A549 (cell line): ENCODE data around the gene NADK. TPM values are rescaled to one million over a fixed set of nuclear protein-coding genes. Genes with fewer than 3 reads are reported as not detected.

ENCODE experiments used
- ATAC-seq, 2 experiments: fragments of 200-7000 bp in 1 of 2; fragments of >200 bp in 1 of 2; cut with Nextera tagmentation in 1 of 2; cut with Tn5 transposase in 1 of 2; 3 replicates each; pipeline versions ENCODE4 v1.8.0 to v1.9.1; 2018 to 2020; ENCODE audit warnings: mild to moderate bottlenecking in 1 of 2, moderate library complexity in 1 of 2
- CTCF ChIA-PET: fragments of 300-600 bp; sonication (Branson Sonifier 250); formaldehyde crosslinking; extraction: SDS; loops from one replicate; lab custom pipeline; 2021; ENCODE audit warnings: antibody characterized with exemption, inconsistent platforms; lab: Yijun Ruan, JAX
- POLR2A ChIA-PET: fragments of 350-600 bp; formaldehyde crosslinking; extraction: SDS; loops from one replicate; lab custom pipeline; 2021; ENCODE audit warnings: antibody characterized with exemption, inconsistent platforms; lab: Yijun Ruan, JAX
- DNase-seq, 2 experiments: peaks; one replicate each; pipeline versions ENCODE4 v3.0.0 to v3.0.0-alpha.2; 2011 to 2016; ENCODE audit warnings: low read depth in 1 of 2, low spot score in 1 of 2
- FAIRE-seq: peaks from 2 replicates; lab custom pipeline; 2011; peaks lifted over from hg19 to GRCh38; lab: Jason Lieb, UNC
- H3K27ac ChIP-seq, 2 experiments: fragments of >200 bp; sonication (Bioruptor Twin); formaldehyde crosslinking; 3 replicates each; pipeline ENCODE4 v1.5.1; 2016 to 2017
- H3K4me1 ChIP-seq: fragments of >200 bp; sonication (Bioruptor Twin); formaldehyde crosslinking; 3 replicates; pipeline ENCODE4 v1.6.1; 2016
- H3K4me2 ChIP-seq: fragments of >200 bp; sonication (Bioruptor Twin); formaldehyde crosslinking; 3 replicates; pipeline ENCODE4 v1.6.1; 2016
- H3K4me3 ChIP-seq: fragments of >200 bp; sonication (Bioruptor Twin); formaldehyde crosslinking; 3 replicates; pipeline ENCODE4 v1.5.1; 2016
- H3K9me3 ChIP-seq: fragments of >200 bp; sonication (Bioruptor Twin); formaldehyde crosslinking; 3 replicates; pipeline ENCODE4 v1.6.1; 2016
- CBX2 ChIP-seq: fragments of 200-600 bp; sonication (generic); IDR thresholded peaks from 2 replicates; pipeline ENCODE4 v1.6.1; 2016; ENCODE audit warnings: low read depth, mild to moderate bottlenecking, borderline replicate concordance
- EHF ChIP-seq: fragments of 250-450 bp; sonication (Bioruptor Pico); IDR thresholded peaks from 2 replicates; pipeline ENCODE4 v1.5.0; 2020; ENCODE audit warnings: mild to moderate bottlenecking
- EHMT2 ChIP-seq: fragments of 200-600 bp; sonication (generic); IDR thresholded peaks from 2 replicates; pipeline ENCODE4 v1.6.1; 2016; ENCODE audit warnings: antibody characterized with exemption, low read depth, mild to moderate bottlenecking, moderate library complexity
- FOSB ChIP-seq: fragments of 250-450 bp; sonication (Bioruptor Pico); IDR thresholded peaks from 2 replicates; pipeline ENCODE4 v1.5.0; 2020; ENCODE audit warnings: mild to moderate bottlenecking, moderate library complexity
- JUN ChIP-seq, 2 experiments: fragments of >200 bp; sonication (Bioruptor Twin); formaldehyde crosslinking; IDR thresholded peaks; 2 replicates in 1 of 2; 3 replicates in 1 of 2; pipeline ENCODE4 v1.6.1; 2016 to 2017
- JUNB ChIP-seq: fragments of >200 bp; sonication (Bioruptor Twin); formaldehyde crosslinking; IDR thresholded peaks from 2 replicates; pipeline ENCODE4 v1.6.1; 2016
- KDM1A ChIP-seq: fragments of 200-600 bp; sonication (generic); IDR thresholded peaks from 2 replicates; pipeline ENCODE4 v1.6.1; 2016; ENCODE audit warnings: low read depth, mild to moderate bottlenecking
- NR3C1 ChIP-seq: fragments of >200 bp; sonication (Bioruptor Twin); formaldehyde crosslinking; IDR thresholded peaks from 3 replicates; pipeline ENCODE4 v1.6.1; 2017
- POLR2AphosphoS2 ChIP-seq: conservative IDR thresholded peaks from 2 replicates; pipeline ENCODE4 v1.6.1; 2012; ENCODE audit warnings: low read length, improper control_type of control experiment, inconsistent platforms
- RAD21 ChIP-seq, 2 experiments: fragments of >200 bp in 1 of 2; sonication (Bioruptor Twin) in 1 of 2; formaldehyde crosslinking in 1 of 2; IDR thresholded peaks in 1 of 2; conservative IDR thresholded peaks in 1 of 2; 2 replicates in 1 of 2; 3 replicates in 1 of 2; pipeline ENCODE4 v1.6.1; 2012 to 2018; ENCODE audit warnings: inconsistent platforms in 1 of 2
- RARB ChIP-seq: fragments of 250-450 bp; sonication (Bioruptor Pico); IDR thresholded peaks from 2 replicates; pipeline ENCODE4 v1.8.0; 2021; ENCODE audit warnings: mild to moderate bottlenecking, moderate library complexity
- SMC3 ChIP-seq: fragments of >200 bp; sonication (Bioruptor Twin); formaldehyde crosslinking; IDR thresholded peaks from 3 replicates; pipeline ENCODE4 v1.6.1; 2018; ENCODE audit warnings: inconsistent platforms
- SREBF2 ChIP-seq: fragments of 450-650 bp; IDR thresholded peaks from 2 replicates; pipeline ENCODE4 v1.6.1; 2014; ENCODE audit warnings: mild to moderate bottlenecking, moderate library complexity
- TFCP2L1 ChIP-seq: fragments of 250-450 bp; sonication (Bioruptor Pico); IDR thresholded peaks from 2 replicates; pipeline ENCODE4 v1.5.0; 2021; ENCODE audit warnings: mild to moderate bottlenecking
- TP53 ChIP-seq: fragments of 250-450 bp; sonication (Bioruptor Pico); IDR thresholded peaks from 2 replicates; pipeline ENCODE4 v1.5.0; 2021; ENCODE audit warnings: mild to moderate bottlenecking, moderate library complexity
- ZSCAN20 ChIP-seq: fragments of 250-450 bp; sonication (Bioruptor Pico); IDR thresholded peaks from 2 replicates; pipeline ENCODE4 v1.8.0; 2022; ENCODE audit warnings: mild to moderate bottlenecking, moderate library complexity
- WGBS: methylation state at CpG from one replicate; pipeline ENCODE4 v1.1.6; 2017; ENCODE audit errors: missing lambda C conversion rate; 5-methylcytosine and 5-hydroxymethylcytosine counted together
- polyA plus RNA-seq, 4 experiments: library from polyadenylated mRNA; depleted of rRNA in 3 of 4; stranded (reverse); fragments of >200 nt; fragmentation: RNase III in 1 of 4; extraction: RNeasy Plus Mini Kit Qiagen cat#74134 plus additional on column Dnase treatment in 1 of 4; gene quantifications; 2 replicates in 3 of 4; 3 replicates in 1 of 4; pipeline ENCODE4 v1.2.3, GENCODE V29; 2011 to 2017
- TF ChIP-seq, protein P1 (sequence below): fragments of 450-650 bp; IDR thresholded peaks from 2 replicates; pipeline ENCODE4 v1.6.1; 2014; ENCODE audit warnings: antibody characterized with exemption
- TF ChIP-seq, protein P2 (sequence below): fragments of 200-600 bp; sonication (generic); IDR thresholded peaks from 2 replicates; pipeline ENCODE4 v1.6.1; 2016; ENCODE audit warnings: antibody characterized with exemption, mild to moderate bottlenecking, moderate library complexity

Gene NADK
- polyA plus RNA-seq, 2 of the 4 experiments (the other 2 are of a cell fraction) = 35.8 to 38.4 TPM

DNA sequence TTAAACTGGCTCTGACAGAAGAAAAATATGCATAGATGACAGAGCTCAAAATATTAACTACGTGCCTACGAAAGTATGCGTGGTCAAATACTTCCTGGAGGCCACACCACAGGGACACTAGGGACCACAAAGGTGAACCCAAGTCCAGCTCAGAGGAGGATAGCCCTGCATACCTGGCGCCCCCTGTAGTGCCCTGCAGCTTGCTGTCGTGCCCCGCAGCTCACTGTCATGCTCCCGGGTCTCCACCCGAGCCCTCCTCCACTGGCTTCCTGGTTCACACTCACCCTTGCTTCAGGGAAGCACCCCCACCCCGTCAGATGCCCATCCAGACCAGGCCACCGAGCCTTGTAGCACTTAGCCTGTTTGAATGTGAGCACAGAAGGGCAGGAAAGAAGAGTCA, 16.7 kb upstream of the NADK start:
- ATAC-seq (no peak), DNase-seq (no peak), FAIRE-seq (no peak)
- POLR2A ChIA-PET = no interaction called here
- TF ChIP-seq CBX2 = no peak
- TF ChIP-seq EHF (CRISPR knock-in tag) = no peak
- TF ChIP-seq JUN (IDR thresholded peaks at IDR 0.05) = no peak
- no peak for TF ChIP-seq ZSCAN20 (CRISPR knock-in tag)
- TF ChIP-seq SREBF2 = no peak
- no peak for TF ChIP-seq TP53
- H3K4me3 ChIP-seq = no peak overlapping the region
- no peaks in the 10 kb centered on the region for H3K9me3 ChIP-seq
- CTCF ChIA-PET = no interaction called here
- 97% methylated on average over 7 of the region's 10 CpGs for WGBS
- H3K4me2 ChIP-seq = no peak overlapping the region
- no peaks in the 10 kb centered on the region for H3K4me1 ChIP-seq
- H3K27ac ChIP-seq = no peak overlapping the region

DNA sequence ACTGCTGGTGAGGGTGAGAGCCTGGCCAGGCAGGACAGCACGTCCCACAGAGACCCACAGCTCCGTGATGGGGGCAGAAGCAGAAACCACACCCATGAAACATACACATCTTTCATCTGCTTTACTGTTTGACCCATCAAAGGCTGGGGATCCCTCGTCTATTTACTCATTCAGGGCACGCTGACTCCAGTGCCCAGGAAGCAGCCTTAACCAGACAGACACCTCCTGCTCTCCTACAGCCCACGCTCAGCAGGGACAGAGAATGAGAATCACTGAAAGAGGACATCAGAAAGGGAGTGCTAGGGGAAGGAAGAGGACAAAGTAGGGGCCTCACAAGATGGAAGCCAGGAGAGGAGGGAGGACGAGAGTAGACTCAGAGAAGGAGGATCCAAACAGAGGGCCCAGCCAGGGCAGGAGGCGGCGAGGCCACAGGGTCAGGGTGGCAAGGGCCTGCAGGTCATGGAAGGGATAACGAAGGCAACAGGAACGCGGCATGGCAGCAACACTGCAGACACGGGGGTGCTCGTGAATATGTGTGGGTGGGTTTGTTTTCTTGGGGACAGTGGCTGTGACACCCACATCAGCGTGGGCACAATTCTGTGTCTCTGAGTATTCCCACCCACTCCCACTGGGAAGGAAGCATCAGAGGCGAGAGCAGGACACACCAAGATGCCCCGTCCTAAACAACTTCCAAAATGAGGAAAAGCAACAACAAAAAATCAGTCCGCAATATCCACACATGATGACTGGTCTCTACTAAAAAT, 15.4 kb upstream of the NADK start:
- Histone ChIP-seq H3K4me1 (no peaks in the 10 kb centered on the region), H3K4me3 (no peak overlapping the region), H3K9me3 (no peaks in the 10 kb centered on the region), H3K27ac (no peak overlapping the region)
- WGBS = 93% methylated on average over 17 of the region's 17 CpGs
- ChIA-PET CTCF (interaction anchor here (0.9 to 1.5 kb wide), 2 partner anchors 16 to 113 kb away, joined by 3 to 5 read pairs; no protein-coding TSS in a partner anchor), POLR2A (no interaction called here)
- FAIRE-seq (no peak), DNase-seq (no peak)
- no peak for TF ChIP-seq FOSB (CRISPR knock-in tag)
- no peak for TF ChIP-seq TFCP2L1
- no peak for TF ChIP-seq KDM1A
- TF ChIP-seq NR3C1 = no peak
- TF ChIP-seq, protein P1, sequence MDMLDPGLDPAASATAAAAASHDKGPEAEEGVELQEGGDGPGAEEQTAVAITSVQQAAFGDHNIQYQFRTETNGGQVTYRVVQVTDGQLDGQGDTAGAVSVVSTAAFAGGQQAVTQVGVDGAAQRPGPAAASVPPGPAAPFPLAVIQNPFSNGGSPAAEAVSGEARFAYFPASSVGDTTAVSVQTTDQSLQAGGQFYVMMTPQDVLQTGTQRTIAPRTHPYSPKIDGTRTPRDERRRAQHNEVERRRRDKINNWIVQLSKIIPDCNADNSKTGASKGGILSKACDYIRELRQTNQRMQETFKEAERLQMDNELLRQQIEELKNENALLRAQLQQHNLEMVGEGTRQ = no peak
- no peak for TF ChIP-seq SMC3
- TF ChIP-seq EHMT2 = no peak
- no peak for TF ChIP-seq EHF (CRISPR knock-in tag)
- no peak for TF ChIP-seq RARB
- TF ChIP-seq JUNB = no peak
- TF ChIP-seq, protein P2, sequence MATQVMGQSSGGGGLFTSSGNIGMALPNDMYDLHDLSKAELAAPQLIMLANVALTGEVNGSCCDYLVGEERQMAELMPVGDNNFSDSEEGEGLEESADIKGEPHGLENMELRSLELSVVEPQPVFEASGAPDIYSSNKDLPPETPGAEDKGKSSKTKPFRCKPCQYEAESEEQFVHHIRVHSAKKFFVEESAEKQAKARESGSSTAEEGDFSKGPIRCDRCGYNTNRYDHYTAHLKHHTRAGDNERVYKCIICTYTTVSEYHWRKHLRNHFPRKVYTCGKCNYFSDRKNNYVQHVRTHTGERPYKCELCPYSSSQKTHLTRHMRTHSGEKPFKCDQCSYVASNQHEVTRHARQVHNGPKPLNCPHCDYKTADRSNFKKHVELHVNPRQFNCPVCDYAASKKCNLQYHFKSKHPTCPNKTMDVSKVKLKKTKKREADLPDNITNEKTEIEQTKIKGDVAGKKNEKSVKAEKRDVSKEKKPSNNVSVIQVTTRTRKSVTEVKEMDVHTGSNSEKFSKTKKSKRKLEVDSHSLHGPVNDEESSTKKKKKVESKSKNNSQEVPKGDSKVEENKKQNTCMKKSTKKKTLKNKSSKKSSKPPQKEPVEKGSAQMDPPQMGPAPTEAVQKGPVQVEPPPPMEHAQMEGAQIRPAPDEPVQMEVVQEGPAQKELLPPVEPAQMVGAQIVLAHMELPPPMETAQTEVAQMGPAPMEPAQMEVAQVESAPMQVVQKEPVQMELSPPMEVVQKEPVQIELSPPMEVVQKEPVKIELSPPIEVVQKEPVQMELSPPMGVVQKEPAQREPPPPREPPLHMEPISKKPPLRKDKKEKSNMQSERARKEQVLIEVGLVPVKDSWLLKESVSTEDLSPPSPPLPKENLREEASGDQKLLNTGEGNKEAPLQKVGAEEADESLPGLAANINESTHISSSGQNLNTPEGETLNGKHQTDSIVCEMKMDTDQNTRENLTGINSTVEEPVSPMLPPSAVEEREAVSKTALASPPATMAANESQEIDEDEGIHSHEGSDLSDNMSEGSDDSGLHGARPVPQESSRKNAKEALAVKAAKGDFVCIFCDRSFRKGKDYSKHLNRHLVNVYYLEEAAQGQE = no peak
- TF ChIP-seq, all 56 proteins: peak for 0
- no peak overlapping the region for H3K4me2 ChIP-seq
- no peak for ATAC-seq

DNA sequence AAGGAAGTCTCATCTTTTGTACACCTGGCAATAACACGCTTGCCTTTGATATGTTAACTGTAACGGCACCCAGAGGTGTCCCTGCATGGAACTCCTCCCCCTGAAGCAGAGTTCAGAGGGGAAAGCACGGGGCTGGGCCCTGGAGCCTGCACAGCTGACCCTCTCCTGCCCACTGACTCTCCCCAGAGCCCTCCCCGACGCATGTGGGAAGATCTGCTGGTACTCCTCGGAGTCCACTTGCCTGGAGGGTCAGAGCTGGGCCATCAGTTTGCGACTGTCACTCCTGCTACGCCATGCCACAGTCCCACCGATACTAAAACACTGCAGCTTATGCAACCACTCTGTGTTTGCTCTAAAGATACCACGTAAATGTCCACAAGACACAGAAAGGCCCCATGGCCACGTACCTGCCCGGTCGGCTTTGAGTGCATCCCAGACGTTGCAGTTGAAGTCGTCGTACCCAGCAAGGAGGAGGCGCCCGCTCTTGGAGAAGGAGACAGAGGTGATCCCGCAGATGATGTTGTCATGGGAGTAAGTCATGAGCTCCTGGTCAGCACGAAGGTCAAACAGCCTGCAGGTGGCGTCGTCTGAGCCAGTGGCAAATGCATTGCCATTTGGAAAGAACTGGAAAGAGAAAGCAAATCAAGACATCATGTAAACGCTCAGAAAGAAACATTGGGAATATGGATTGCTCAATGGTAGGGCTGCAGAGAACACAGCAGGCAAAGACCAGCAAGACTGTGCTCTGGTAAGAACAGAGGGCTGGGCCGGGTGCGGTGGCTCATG, 10.6 kb upstream of the NADK start:
- no peak overlapping the region for H3K27ac ChIP-seq
- POLR2A ChIA-PET = no interaction called here
- H3K4me3 ChIP-seq = no peak overlapping the region
- DNase-seq = peak; percentile 28 to 53
- H3K9me3 ChIP-seq = no peaks in the 10 kb centered on the region
- FAIRE-seq = no peak
- H3K4me2 ChIP-seq = no peak overlapping the region
- 85% methylated on average over 25 of the region's 25 CpGs for WGBS
- peak; percentile 26 to 62; a peak in 3 of 6 replicates for ATAC-seq
- no peaks in the 10 kb centered on the region for H3K4me1 ChIP-seq
- TF ChIP-seq RAD21 (conservative IDR thresholded peaks at IDR 0.05 in 1 of 2, IDR thresholded peaks at IDR 0.05 in 1 of 2) (peak in 1 of 2 experiments; percentile 16; a peak in 1 of 5 replicates), POLR2AphosphoS2 (no peak)
- CTCF ChIA-PET = interaction anchor here (1.0 to 3.0 kb wide), 7 partner anchors 8 to 118 kb away, joined by 3 to 22 read pairs (median 4); no protein-coding TSS in a partner anchor
